OCI-LY7 (cell line): ENCODE measurements around the gene MACF1. TPM values are rescaled to one million over a fixed set of nuclear protein-coding genes. Genes with fewer than 3 reads are reported as not detected.
"Not testable (repeated sequence)": the region's sequence is repeated elsewhere in the genome, so short reads cannot be mapped to it uniquely, and the experiment has no call there.

ENCODE experiments used
- BruUV-seq: library from RNA; stranded (reverse); fragments of 400-500 nt; replicated peaks from 2 replicates; lab custom pipeline; 2021; lab: Mats Ljungman, UMichigan
- CTCF ChIA-PET: fragments of 300-600 bp; sonication (Branson Sonifier 250); formaldehyde crosslinking; loops from one replicate; lab custom pipeline; 2022; ENCODE audit warnings: antibody characterized with exemption; ENCODE audit not compliant: unreplicated experiment; lab: Charles Lee
- POLR2A ChIA-PET: fragments of 300-600 bp; sonication (Branson Sonifier 250); formaldehyde crosslinking; loops from one replicate; lab custom pipeline; 2022; ENCODE audit warnings: antibody characterized with exemption; lab: Charles Lee
- DNase-seq: peaks from one replicate; pipeline ENCODE4 v3.0.0-alpha.2; 2015; ENCODE audit warnings: low spot score
- H2AFZ ChIP-seq: fragments of 200-600 bp; sonication (generic), shearing (Covaris generic); 2 replicates; pipeline ENCODE4 v1.6.1; 2014; ENCODE audit warnings: mild to moderate bottlenecking, antibody characterized with exemption, low read length, moderate library complexity
- H3K27ac ChIP-seq: fragments of 200-600 bp; sonication (generic); 2 replicates; pipeline ENCODE4 v1.5.1; 2014; ENCODE audit warnings: mixed run types, low read depth, mild to moderate bottlenecking, moderate library complexity, low read length, inconsistent platforms; ENCODE audit not compliant: poor library complexity, severe bottlenecking
- H3K36me3 ChIP-seq: fragments of 200-600 bp; sonication (generic); 2 replicates; pipeline ENCODE4 v1.6.1; 2014; ENCODE audit warnings: mild to moderate bottlenecking, antibody characterized with exemption, low read length, moderate library complexity, mixed read lengths; ENCODE audit not compliant: insufficient read depth
- H3K4me1 ChIP-seq: fragments of 200-600 bp; sonication (generic); 2 replicates; pipeline ENCODE4 v1.5.1; 2014; ENCODE audit warnings: mild to moderate bottlenecking, low read length; ENCODE audit not compliant: insufficient read depth, poor library complexity, severe bottlenecking
- H3K4me2 ChIP-seq: fragments of 200-600 bp; sonication (generic); 2 replicates; pipeline ENCODE4 v1.6.1; 2014; ENCODE audit warnings: mild to moderate bottlenecking, low read length
- H3K4me3 ChIP-seq: fragments of 200-600 bp; sonication (generic); 2 replicates; pipeline ENCODE4 v1.5.1; 2014; ENCODE audit warnings: mild to moderate bottlenecking, low read depth, low read length; ENCODE audit not compliant: poor library complexity, severe bottlenecking
- H3K79me2 ChIP-seq: fragments of 200-600 bp; sonication (generic); 2 replicates; pipeline ENCODE4 v1.6.1; 2016; ENCODE audit warnings: low read depth, mild to moderate bottlenecking, low read length, moderate library complexity, mixed read lengths; ENCODE audit not compliant: insufficient read depth
- H3K9me2 ChIP-seq: fragments of 200-600 bp; sonication (generic); 2 replicates; pipeline ENCODE4 v1.6.1; 2016; ENCODE audit warnings: mild to moderate bottlenecking, low read length, mixed read lengths; ENCODE audit not compliant: insufficient read depth
- H3K9me3 ChIP-seq: fragments of 200-600 bp; sonication (generic); 2 replicates; pipeline ENCODE4 v1.6.1; 2014; ENCODE audit warnings: mild to moderate bottlenecking, mixed run types, low read length, mixed read lengths
- H4K20me1 ChIP-seq: fragments of 200-600 bp; sonication (generic); 2 replicates; pipeline ENCODE4 v1.6.1; 2014; ENCODE audit warnings: mild to moderate bottlenecking, antibody characterized with exemption, low read length, moderate library complexity, mixed read lengths; ENCODE audit not compliant: insufficient read depth
- CTCF ChIP-seq: fragments of 200-600 bp; sonication (generic); conservative IDR thresholded peaks from 2 replicates; pipeline ENCODE4 v1.5.1; 2014; ENCODE audit warnings: mild to moderate bottlenecking, antibody characterized with exemption, low read length, moderate library complexity, mixed read lengths
- EZH2phosphoT487 ChIP-seq: fragments of 200-600 bp; sonication (generic); IDR thresholded peaks from 2 replicates; pipeline ENCODE4 v1.6.1; 2018; ENCODE audit warnings: low read depth, borderline replicate concordance, mild to moderate bottlenecking, mixed run types, antibody characterized with exemption, low read length, moderate library complexity, mixed read lengths
- intact Hi-C: fragments of 100-400 bp; cut with micrococcal nuclease; formaldehyde crosslinking; loops from one replicate; pipeline ENCODE4 v1.10.0; 2022; ENCODE audit not compliant: unreplicated experiment
- total RNA-seq, 2 experiments: library from RNA; depleted of rRNA in 1 of 2; stranded (reverse); fragments of >200 nt in 1 of 2; shearing (Covaris generic) in 1 of 2; gene quantifications; 2 replicates each; pipeline ENCODE4 v1.2.3, GENCODE V29; 2014 to 2022

Gene MACF1
- total RNA-seq, 2 experiments from 2014 or later = 211 to 220 TPM

GRCh38 chr1:39508857-39509305, 304.4 kb downstream of the MACF1 start:
- H3K4me2 ChIP-seq = peak overlapping the region; percentile 71
- H3K4me1 ChIP-seq = peaks cover 21% of the 10 kb centered on the region
- no peaks in the 10 kb centered on the region for H3K9me2 ChIP-seq
- peak overlapping the region; percentile 45 for H3K4me3 ChIP-seq
- H2AFZ ChIP-seq = peak overlapping the region; percentile 84
- no peaks in the 10 kb centered on the region for H3K9me3 ChIP-seq
- H3K36me3 ChIP-seq = no peaks in the 10 kb centered on the region
- peak overlapping the region; percentile 29 for H3K27ac ChIP-seq
- intact Hi-C loops = no loop called here
- H3K79me2 ChIP-seq = no peaks in the 10 kb centered on the region
- ChIA-PET CTCF (interaction anchor here (0.7 kb wide), 1 partner anchor 30 kb away, joined by 5 read pairs; no protein-coding TSS in a partner anchor), POLR2A (interaction anchor here (0.6 kb wide), 1 partner anchor 191 kb away, joined by 3 read pairs; no protein-coding TSS in a partner anchor)
- TF ChIP-seq CTCF (no peak), EZH2phosphoT487 (no peak)
- BruUV-seq = no TSS peak
- no peaks in the 10 kb centered on the region for H4K20me1 ChIP-seq
- DNase-seq = peak; percentile 43

GRCh38 chr1:39509360-39510009, 305.0 kb downstream of the MACF1 start:
- CTCF ChIA-PET = interaction anchor here (0.7 kb wide), 1 partner anchor 29 kb away, joined by 5 read pairs; no protein-coding TSS in a partner anchor

GRCh38 chr1:39510570-39511186, 306.2 kb downstream of the MACF1 start:
- CTCF ChIA-PET, H3K27ac ChIP-seq, H3K9me3 ChIP-seq, H3K79me2 ChIP-seq, intact Hi-C loops, H2AFZ ChIP-seq, H3K4me2 ChIP-seq, DNase-seq, H4K20me1 ChIP-seq, H3K36me3 ChIP-seq, H3K4me3 ChIP-seq, BruUV-seq, H3K9me2 ChIP-seq, POLR2A ChIA-PET: not testable (repeated sequence)
- peaks cover 21% of the 10 kb centered on the region for H3K4me1 ChIP-seq

More at GRCh38 chr1:39509360-39510009, 305.0 kb downstream of the MACF1 start:
- Histone ChIP-seq H3K27ac (peak overlapping the region; percentile 29), H3K9me2 (no peaks in the 10 kb centered on the region), H3K79me2 (no peaks in the 10 kb centered on the region), H3K4me2 (peak overlapping the region; percentile 71), H2AFZ (peak overlapping the region; percentile 84), H3K9me3 (no peaks in the 10 kb centered on the region), H3K36me3 (no peaks in the 10 kb centered on the region), H4K20me1 (no peaks in the 10 kb centered on the region), H3K4me3 (peak overlapping the region; percentile 45), H3K4me1 (peaks cover 21% of the 10 kb centered on the region)
- TF ChIP-seq CTCF = no peak
- TF ChIP-seq EZH2phosphoT487 = no peak
- POLR2A ChIA-PET = no interaction called here
- no TSS peak for BruUV-seq
- DNase-seq = peak; percentile 71
- intact Hi-C loops = no loop called here

- CTCF ChIA-PET, intact Hi-C loops, H3K9me3 ChIP-seq, H3K4me2 ChIP-seq, H3K27ac ChIP-seq, H3K36me3 ChIP-seq, H2AFZ ChIP-seq, POLR2A ChIA-PET, H3K79me2 ChIP-seq, H3K9me2 ChIP-seq, BruUV-seq, H3K4me3 ChIP-seq, DNase-seq, H4K20me1 ChIP-seq: not testable (repeated sequence)
- peaks cover 21% of the 10 kb centered on the region for H3K4me1 ChIP-seq
Observed at GRCh38 chr1:39511477-39511876, 307.0 kb downstream of the MACF1 start.
